Breast epithelium (tissue), 4 donors: ENCODE results near the gene CDS1. TPM values are rescaled to one million over a fixed set of nuclear protein-coding genes. Genes with fewer than 3 reads are reported as not detected.

ENCODE experiments used
- DNase-seq, 2 donors: peaks; one replicate each; pipeline ENCODE4 v3.0.0-alpha.2; 2019; ENCODE audit warnings: low spot score in 2 of 2
- H3K27ac ChIP-seq, 2 donors: fragments of 200-600 bp; sonication (generic) in 1 of 2; one replicate each; pipeline ENCODE4 v1.5.1; 2016 to 2019; ENCODE audit warnings: mild to moderate bottlenecking in 1 of 2
- H3K27me3 ChIP-seq, 2 donors: fragments of 200-600 bp; sonication (generic) in 1 of 2; one replicate each; pipeline versions ENCODE4 v1.5.1 to v1.6.0; 2017 to 2019; ENCODE audit warnings: control low read depth in 1 of 2, mild to moderate bottlenecking in 1 of 2
- H3K36me3 ChIP-seq: fragments of 200-600 bp; one replicate; pipeline ENCODE4 v1.5.1; 2019
- H3K4me1 ChIP-seq, 2 donors: fragments of 200-600 bp; sonication (generic); one replicate each; pipeline ENCODE4 v1.5.1; 2016 to 2019; ENCODE audit warnings: control low read depth in 1 of 2
- H3K4me3 ChIP-seq, 3 donors: fragments of 200-600 bp; sonication (generic); 1 replicate in 2 of 3; 2 replicates in 1 of 3; pipeline ENCODE4 v1.5.1; 2016 to 2019; ENCODE audit warnings: mild to moderate bottlenecking in 3 of 3, moderate library complexity in 2 of 3
- H3K9me3 ChIP-seq, 2 donors: fragments of 200-600 bp; sonication (generic) in 1 of 2; one replicate each; pipeline ENCODE4 v1.5.1; 2016 to 2019; ENCODE audit warnings: control low read depth in 1 of 2
- POLR2A ChIP-seq: fragments of 450-650 bp; IDR thresholded peaks from one replicate; pipeline ENCODE4 v1.6.1; 2016; ENCODE audit warnings: antibody characterized with exemption, mild to moderate bottlenecking, moderate library complexity
- POLR2AphosphoS5 ChIP-seq, 3 donors: sonication (generic); formaldehyde crosslinking; IDR thresholded peaks; one replicate each; pipeline ENCODE4 v1.6.1; 2017; ENCODE audit warnings: antibody characterized with exemption in 3 of 3
- intact Hi-C: fragments of 100-400 bp; cut with DNase I; formaldehyde crosslinking; loops from one replicate; pipeline ENCODE4 v1.15.1; 2023; ENCODE audit warnings: low total_unique reads
- total RNA-seq, 3 donors: library from RNA; depleted of rRNA; stranded (reverse); fragments of >200 nt; gene quantifications; one replicate each; pipeline ENCODE4 v1.1.0, GENCODE V29; 2016
- TF ChIP-seq, protein P1 (sequence below), 3 donors: fragments of 450-650 bp; IDR thresholded peaks; one replicate each; pipeline ENCODE4 v1.5.1; 2016 to 2017; ENCODE audit warnings: antibody characterized with exemption in 3 of 3, mild to moderate bottlenecking in 3 of 3, moderate library complexity in 3 of 3

The CDS1 gene
- total RNA-seq, 3 donors from 2014 or later = 1.1 to 29.6 (median 9.8) TPM

DNA sequence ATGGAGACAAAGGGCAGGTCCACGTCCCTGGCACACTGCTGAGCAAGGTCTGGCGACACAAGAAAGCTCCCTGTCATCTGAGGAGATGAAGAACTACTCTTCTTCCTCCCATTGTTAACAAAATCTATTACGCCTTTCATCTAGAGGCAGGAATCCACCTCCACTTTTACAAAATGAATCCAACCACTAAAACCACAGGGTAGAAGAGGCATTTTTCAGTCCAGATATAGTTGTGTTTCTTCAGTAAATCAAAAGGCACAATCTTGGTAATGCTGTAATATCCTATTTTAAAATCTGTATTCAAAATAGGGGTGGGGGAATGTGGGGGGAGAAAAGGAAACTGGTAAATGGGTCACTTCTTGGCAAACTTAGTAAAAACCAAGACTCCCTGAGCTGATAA is 101.4 kb downstream of the CDS1 start:
- Histone ChIP-seq H3K9me3 (no peaks in the 10 kb centered on the region), H3K4me1 (peaks cover 0 to 6% of the 10 kb centered on the region in 2 donors), H3K4me3 (no peak overlapping the region), H3K27me3 (no peaks in the 10 kb centered on the region), H3K36me3 (peaks cover 1% of the 10 kb centered on the region), H3K27ac (no peak overlapping the region)
- no peak for DNase-seq
- intact Hi-C loops = no loop called here
- TF ChIP-seq, protein P1, sequence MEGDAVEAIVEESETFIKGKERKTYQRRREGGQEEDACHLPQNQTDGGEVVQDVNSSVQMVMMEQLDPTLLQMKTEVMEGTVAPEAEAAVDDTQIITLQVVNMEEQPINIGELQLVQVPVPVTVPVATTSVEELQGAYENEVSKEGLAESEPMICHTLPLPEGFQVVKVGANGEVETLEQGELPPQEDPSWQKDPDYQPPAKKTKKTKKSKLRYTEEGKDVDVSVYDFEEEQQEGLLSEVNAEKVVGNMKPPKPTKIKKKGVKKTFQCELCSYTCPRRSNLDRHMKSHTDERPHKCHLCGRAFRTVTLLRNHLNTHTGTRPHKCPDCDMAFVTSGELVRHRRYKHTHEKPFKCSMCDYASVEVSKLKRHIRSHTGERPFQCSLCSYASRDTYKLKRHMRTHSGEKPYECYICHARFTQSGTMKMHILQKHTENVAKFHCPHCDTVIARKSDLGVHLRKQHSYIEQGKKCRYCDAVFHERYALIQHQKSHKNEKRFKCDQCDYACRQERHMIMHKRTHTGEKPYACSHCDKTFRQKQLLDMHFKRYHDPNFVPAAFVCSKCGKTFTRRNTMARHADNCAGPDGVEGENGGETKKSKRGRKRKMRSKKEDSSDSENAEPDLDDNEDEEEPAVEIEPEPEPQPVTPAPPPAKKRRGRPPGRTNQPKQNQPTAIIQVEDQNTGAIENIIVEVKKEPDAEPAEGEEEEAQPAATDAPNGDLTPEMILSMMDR (IDR thresholded peaks at IDR 0.05) = no peak
- TF ChIP-seq POLR2A (no peak), POLR2AphosphoS5 (IDR thresholded peaks at IDR 0.05) (no peak)

DNA sequence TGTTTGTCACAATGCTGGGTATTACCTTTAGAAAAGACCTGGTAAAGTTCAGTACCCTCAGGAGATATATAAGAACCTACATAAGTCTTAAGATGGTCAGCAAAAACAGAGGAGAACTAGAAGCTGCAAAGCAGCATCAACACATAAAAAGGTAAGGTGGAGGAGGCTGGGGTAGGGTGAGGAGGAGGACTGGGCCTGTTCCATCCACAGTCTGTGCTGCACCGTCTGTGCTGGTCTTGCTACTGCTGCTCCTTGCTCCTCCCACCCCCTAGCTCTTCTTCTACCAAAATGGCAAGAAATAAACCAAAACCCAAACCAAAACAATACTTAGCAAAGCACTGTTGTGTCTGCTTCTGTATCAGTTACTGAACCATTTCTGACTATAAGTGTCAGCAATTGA is 102.2 kb downstream of the CDS1 start:
- H3K27me3 ChIP-seq = no peaks in the 10 kb centered on the region
- no peaks in the 10 kb centered on the region for H3K36me3 ChIP-seq
- peaks cover 0 to 6% of the 10 kb centered on the region in 2 donors for H3K4me1 ChIP-seq
- intact Hi-C loops = no loop called here
- no peak overlapping the region for H3K27ac ChIP-seq
- TF ChIP-seq POLR2A (no peak), POLR2AphosphoS5 (IDR thresholded peaks at IDR 0.05) (no peak)
- TF ChIP-seq, protein P1 (IDR thresholded peaks at IDR 0.05) = no peak
- DNase-seq = no peak
- H3K9me3 ChIP-seq = no peaks in the 10 kb centered on the region
- H3K4me3 ChIP-seq = no peak overlapping the region

DNA sequence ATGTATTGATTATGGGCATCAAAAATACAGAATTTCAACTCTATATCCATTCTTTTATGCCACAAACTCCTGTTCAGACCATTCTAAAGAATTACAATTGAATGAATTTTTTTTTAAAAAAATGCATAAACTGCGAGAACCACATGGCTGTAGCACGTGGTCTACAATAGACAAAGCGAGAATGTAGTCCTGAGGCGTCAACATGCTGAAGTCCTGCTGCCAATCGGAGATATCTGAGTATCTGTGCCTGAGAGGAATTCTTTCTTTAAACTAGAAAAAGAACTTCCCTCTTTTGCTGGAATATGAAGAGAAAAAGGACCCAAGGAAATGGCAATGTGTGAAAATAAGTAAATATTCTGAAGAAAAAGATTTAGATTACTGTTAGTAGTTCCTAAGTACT is 105.7 kb downstream of the CDS1 start:
- no peaks in the 10 kb centered on the region for H3K4me1 ChIP-seq
- no peak overlapping the region for H3K27ac ChIP-seq
- no peaks in the 10 kb centered on the region for H3K36me3 ChIP-seq
- intact Hi-C loops = no loop called here
- H3K9me3 ChIP-seq = no peaks in the 10 kb centered on the region
- no peaks in the 10 kb centered on the region for H3K27me3 ChIP-seq
- H3K4me3 ChIP-seq = no peak overlapping the region
- no peak for TF ChIP-seq POLR2AphosphoS5 (IDR thresholded peaks at IDR 0.05)
- TF ChIP-seq POLR2A = no peak
- TF ChIP-seq, protein P1 (IDR thresholded peaks at IDR 0.05) = no peak
- DNase-seq = no peak

DNA sequence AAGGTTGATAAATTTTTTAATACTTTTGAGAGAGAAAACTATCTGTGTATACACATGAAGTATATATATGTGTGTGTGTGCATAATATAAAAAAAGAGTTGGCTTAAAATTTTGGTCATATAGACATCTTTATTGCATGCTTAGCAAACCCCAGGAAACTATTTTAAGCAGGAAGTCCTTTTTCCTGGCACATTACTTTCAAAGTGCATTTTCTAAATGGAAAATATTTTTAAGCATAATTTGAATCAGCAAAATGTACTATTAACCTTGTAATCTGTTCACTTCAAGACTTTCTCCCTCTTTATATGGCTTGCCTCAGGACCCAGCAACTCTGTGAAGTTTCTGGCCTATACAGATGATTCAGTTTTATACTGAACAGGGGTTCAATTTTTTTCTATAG is 106.3 kb downstream of the CDS1 start:
- no peak for TF ChIP-seq POLR2AphosphoS5 (IDR thresholded peaks at IDR 0.05)
- TF ChIP-seq, protein P1 (IDR thresholded peaks at IDR 0.05) = no peak
- no peak for TF ChIP-seq POLR2A
- intact Hi-C loops = no loop called here
- H3K36me3 ChIP-seq = no peaks in the 10 kb centered on the region
- H3K4me3 ChIP-seq = no peak overlapping the region
- H3K9me3 ChIP-seq = no peaks in the 10 kb centered on the region
- H3K4me1 ChIP-seq = no peaks in the 10 kb centered on the region
- no peak for DNase-seq
- H3K27ac ChIP-seq = no peak overlapping the region
- H3K27me3 ChIP-seq = no peaks in the 10 kb centered on the region

DNA sequence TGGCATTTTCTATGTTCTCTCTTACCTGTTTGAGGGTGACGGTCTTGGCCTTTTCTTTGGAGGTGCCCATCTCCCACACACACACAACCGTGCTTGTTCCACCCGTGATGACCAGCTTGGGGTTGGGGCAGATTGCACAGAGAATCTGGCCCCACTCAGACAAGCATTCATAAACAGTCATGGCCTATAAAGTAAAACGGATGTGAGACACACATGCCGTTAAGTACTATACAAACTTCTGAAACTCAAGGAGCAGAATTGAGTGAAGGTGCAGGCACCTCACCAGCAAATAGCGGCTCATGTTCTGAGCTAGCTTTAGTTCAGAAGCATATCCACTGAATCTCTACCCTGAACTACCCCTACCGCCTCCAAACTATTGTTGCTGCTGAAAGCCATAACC is 107.6 kb downstream of the CDS1 start:
- no peak for TF ChIP-seq POLR2A
- TF ChIP-seq POLR2AphosphoS5 (IDR thresholded peaks at IDR 0.05) = no peak
- TF ChIP-seq, protein P1 (IDR thresholded peaks at IDR 0.05) = no peak
- H3K4me1 ChIP-seq = no peaks in the 10 kb centered on the region
- intact Hi-C loops = no loop called here
- DNase-seq = no peak
- no peaks in the 10 kb centered on the region for H3K27me3 ChIP-seq
- H3K9me3 ChIP-seq = no peaks in the 10 kb centered on the region
- H3K36me3 ChIP-seq = no peaks in the 10 kb centered on the region
- no peak overlapping the region for H3K27ac ChIP-seq
- H3K4me3 ChIP-seq = no peak overlapping the region
